Fibroblast of mammary gland (primary cell): ENCODE data around the gene PELI1.

Experiments used
- DNase-seq: peaks from one replicate; pipeline ENCODE4 v3.0.0-alpha.2; 2010; ENCODE audit warnings: low read depth
- H3K4me3 ChIP-seq: 2 replicates; pipeline ENCODE4 v1.5.1; 2011; ENCODE audit warnings: low read depth, mild to moderate bottlenecking, low read length, moderate library complexity; ENCODE audit not compliant: control insufficient read depth
- TF ChIP-seq, protein P1 (sequence below): conservative IDR thresholded peaks from 2 replicates; pipeline ENCODE4 v1.5.1; 2011; ENCODE audit warnings: low read depth, low read length, inconsistent platforms; ENCODE audit not compliant: control insufficient read depth, insufficient read depth

The PELI1 gene

GRCh38 chr2:64063454-64063853 is 80.8 kb downstream of the PELI1 start:
- no peak overlapping the region for H3K4me3 ChIP-seq
- no peak for DNase-seq
- TF ChIP-seq, protein P1, sequence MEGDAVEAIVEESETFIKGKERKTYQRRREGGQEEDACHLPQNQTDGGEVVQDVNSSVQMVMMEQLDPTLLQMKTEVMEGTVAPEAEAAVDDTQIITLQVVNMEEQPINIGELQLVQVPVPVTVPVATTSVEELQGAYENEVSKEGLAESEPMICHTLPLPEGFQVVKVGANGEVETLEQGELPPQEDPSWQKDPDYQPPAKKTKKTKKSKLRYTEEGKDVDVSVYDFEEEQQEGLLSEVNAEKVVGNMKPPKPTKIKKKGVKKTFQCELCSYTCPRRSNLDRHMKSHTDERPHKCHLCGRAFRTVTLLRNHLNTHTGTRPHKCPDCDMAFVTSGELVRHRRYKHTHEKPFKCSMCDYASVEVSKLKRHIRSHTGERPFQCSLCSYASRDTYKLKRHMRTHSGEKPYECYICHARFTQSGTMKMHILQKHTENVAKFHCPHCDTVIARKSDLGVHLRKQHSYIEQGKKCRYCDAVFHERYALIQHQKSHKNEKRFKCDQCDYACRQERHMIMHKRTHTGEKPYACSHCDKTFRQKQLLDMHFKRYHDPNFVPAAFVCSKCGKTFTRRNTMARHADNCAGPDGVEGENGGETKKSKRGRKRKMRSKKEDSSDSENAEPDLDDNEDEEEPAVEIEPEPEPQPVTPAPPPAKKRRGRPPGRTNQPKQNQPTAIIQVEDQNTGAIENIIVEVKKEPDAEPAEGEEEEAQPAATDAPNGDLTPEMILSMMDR: no peak

DNA sequence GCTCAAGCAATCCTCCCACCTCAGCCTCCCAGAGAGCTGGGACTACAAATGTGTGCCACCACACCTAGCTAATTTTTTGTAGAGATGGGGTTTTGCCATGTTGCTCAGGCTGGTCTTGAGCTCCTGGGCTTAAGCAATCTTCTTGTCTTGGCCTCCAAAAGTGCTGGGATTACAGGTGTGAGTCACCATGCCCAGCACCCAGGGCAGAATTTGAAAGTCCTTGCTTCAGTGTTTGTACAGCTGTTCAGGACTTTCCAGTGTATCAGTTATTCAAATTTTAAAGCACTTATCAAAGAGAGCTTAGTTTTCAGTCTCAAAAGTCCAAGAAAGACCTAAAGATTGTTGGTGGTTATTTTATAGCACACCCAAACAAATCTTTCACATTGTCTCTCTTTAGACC is 81.4 kb downstream of the PELI1 start:
- TF ChIP-seq, protein P1: no peak
- no peak overlapping the region for H3K4me3 ChIP-seq
- peak; percentile 70 for DNase-seq

DNA sequence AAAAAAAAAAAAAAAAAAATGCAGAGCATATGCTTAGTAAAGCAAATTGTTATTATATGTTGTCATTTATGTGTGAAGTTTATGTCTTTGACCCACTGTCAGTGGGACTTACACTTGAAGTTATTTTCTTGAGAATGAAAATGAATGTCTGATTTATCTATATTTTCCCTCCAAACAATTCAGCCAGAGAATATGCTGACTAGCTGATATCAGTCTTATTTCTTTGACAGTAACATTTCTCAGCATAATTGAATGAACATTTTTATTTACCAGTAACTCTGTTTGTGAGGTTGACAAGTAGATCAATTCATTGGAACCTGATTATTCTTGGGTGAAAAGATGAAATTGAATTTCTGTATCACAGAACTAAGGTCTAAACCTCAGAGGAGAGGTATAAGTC is 85.0 kb downstream of the PELI1 start:
- DNase-seq: no peak
- TF ChIP-seq, protein P1: no peak
- H3K4me3 ChIP-seq: no peak overlapping the region

- no peak overlapping the region for H3K4me3 ChIP-seq
- no peak for DNase-seq
- TF ChIP-seq, protein P1: no peak
Observed at GRCh38 chr2:64056021-64056420, 88.2 kb downstream of the PELI1 start.

GRCh38 chr2:64054161-64054915 is 89.9 kb downstream of the PELI1 start:
- no peak for DNase-seq
- H3K4me3 ChIP-seq: no peak overlapping the region
- TF ChIP-seq, protein P1: no peak

GRCh38 chr2:64052463-64053241 is 91.6 kb downstream of the PELI1 start:
- TF ChIP-seq, protein P1: no peak
- no peak for DNase-seq
- no peak overlapping the region for H3K4me3 ChIP-seq
